B cell (primary cell): ENCODE data around the gene YWHAE. TPM values are rescaled to one million over a fixed set of nuclear protein-coding genes. Genes with fewer than 3 reads are reported as not detected.
A peak's percentile ranks its signal among the peaks of the same experiment; 100 is the strongest.

Experiments used
- ATAC-seq: fragments of 200-7000 bp; cut with Tn5 transposase; one replicate; pipeline ENCODE4 v1.10.0; 2021; ENCODE audit warnings: low read depth, mild to moderate bottlenecking, moderate number of reproducible peaks, moderate library complexity
- CTCF ChIA-PET: fragments of 350-600 bp; sonication (Branson Sonifier 250); formaldehyde crosslinking; loops from one replicate; lab custom pipeline; 2021; ENCODE audit warnings: antibody characterized with exemption, inconsistent platforms; lab: Charles Lee
- POLR2A ChIA-PET: fragments of 350-600 bp; sonication (Branson Sonifier 250); formaldehyde crosslinking; loops from one replicate; lab custom pipeline; 2021; ENCODE audit warnings: antibody characterized with exemption; lab: Charles Lee
- DNase-seq: peaks from one replicate; pipeline ENCODE4 v3.0.0; 2013
- H2AFZ ChIP-seq: 2 replicates; pipeline ENCODE4 v1.6.1; 2012; ENCODE audit warnings: mild to moderate bottlenecking, low read depth, low read length; ENCODE audit not compliant: insufficient read depth, poor library complexity, severe bottlenecking
- H3K27ac ChIP-seq, 2 donors: 1 replicate in 1 of 2; 2 replicates in 1 of 2; pipeline ENCODE4 v1.5.1; 2012 to 2013; ENCODE audit warnings: low read length in 2 of 2, mild to moderate bottlenecking in 2 of 2, moderate library complexity in 1 of 2
- H3K27me3 ChIP-seq, 4 experiments: fragments of 200-600 bp in 1 of 4; sonication (generic) in 1 of 4; replicated peaks in 1 of 4; 1 replicate in 2 of 4; 2 replicates in 2 of 4; pipeline versions ENCODE4 v1.6.1 to v1.7.0; 2013 to 2016; ENCODE audit warnings: low read length in 3 of 4, mild to moderate bottlenecking in 2 of 4, mixed read lengths in 1 of 4, moderate library complexity in 1 of 4; ENCODE audit not compliant: insufficient read depth in 4 of 4, control insufficient read depth in 3 of 4; ENCODE audit errors: control extremely low read depth in 1 of 4
- H3K36me3 ChIP-seq, 2 experiments: replicated peaks in 1 of 2; 1 replicate in 1 of 2; 2 replicates in 1 of 2; pipeline versions ENCODE4 v1.6.1 to v1.7.1; 2013; ENCODE audit warnings: low read length in 1 of 2; ENCODE audit not compliant: insufficient read depth in 2 of 2, control insufficient read depth in 1 of 2; ENCODE audit errors: control extremely low read depth in 1 of 2, extremely low read depth in 1 of 2
- H3K4me1 ChIP-seq, 2 donors: fragments of 200-600 bp in 1 of 2; sonication (generic) in 1 of 2; 1 replicate in 1 of 2; 2 replicates in 1 of 2; pipeline versions ENCODE4 v1.5.1 to v1.6.1; 2013 to 2017; ENCODE audit warnings: low read length in 2 of 2; ENCODE audit not compliant: control insufficient read depth in 2 of 2, insufficient read depth in 2 of 2
- H3K4me2 ChIP-seq: replicated peaks from 2 replicates; pipeline ENCODE3; 2012; ENCODE audit warnings: mild to moderate bottlenecking, low read depth, low read length; ENCODE audit not compliant: poor library complexity, severe bottlenecking
- H3K4me3 ChIP-seq, 5 experiments: fragments of 200-600 bp in 1 of 5; sonication (generic) in 1 of 5; 1 replicate in 3 of 5; 2 replicates in 2 of 5; pipeline versions ENCODE4 v1.5.1 to v1.7.0; 2011 to 2016; ENCODE audit warnings: low read length in 4 of 5, mild to moderate bottlenecking in 4 of 5, low read depth in 2 of 5, control low read depth in 1 of 5, moderate library complexity in 1 of 5; ENCODE audit not compliant: insufficient read depth in 1 of 5; ENCODE audit errors: control extremely low read depth in 1 of 5, extremely low read depth in 1 of 5
- H3K79me2 ChIP-seq: fragments of 200-600 bp; sonication (generic); one replicate; pipeline ENCODE4 v1.6.0; 2016; ENCODE audit warnings: low read length; ENCODE audit not compliant: control insufficient read depth, insufficient read depth
- H3K9ac ChIP-seq: fragments of 200-600 bp; sonication (generic); 2 replicates; pipeline ENCODE4 v1.6.1; 2017; ENCODE audit warnings: mild to moderate bottlenecking, low read length, moderate library complexity
- H3K9me3 ChIP-seq, 3 donors: one replicate each; pipeline versions ENCODE4 v1.6.1 to v1.7.1; 2013; ENCODE audit warnings: low read length in 2 of 3; ENCODE audit not compliant: control insufficient read depth in 2 of 3, insufficient read depth in 1 of 3; ENCODE audit errors: control extremely low read depth in 1 of 3
- H4K20me1 ChIP-seq: 2 replicates; pipeline ENCODE4 v1.6.0; 2012; ENCODE audit warnings: mild to moderate bottlenecking, low read length; ENCODE audit not compliant: insufficient read depth, control insufficient read depth, poor library complexity, severe bottlenecking
- H3K27ac Mint-ChIP-seq: one replicate; pipeline ENCODE4 v1.8.0; 2021; ENCODE audit warnings: mixed read lengths
- H3K27me3 Mint-ChIP-seq: one replicate; pipeline ENCODE4 v1.8.0; 2021; ENCODE audit warnings: mixed read lengths
- H3K4me1 Mint-ChIP-seq: one replicate; pipeline ENCODE4 v1.8.0; 2021; ENCODE audit warnings: mixed read lengths
- H3K4me3 Mint-ChIP-seq: one replicate; pipeline ENCODE4 v1.8.0; 2021; ENCODE audit warnings: mixed read lengths
- H3K9me3 Mint-ChIP-seq: one replicate; pipeline ENCODE4 v1.8.0; 2022; ENCODE audit warnings: mixed read lengths; ENCODE audit not compliant: insufficient read depth
- EZH2 ChIP-seq: IDR thresholded peaks from 2 replicates; pipeline ENCODE4 v1.6.1; 2012; ENCODE audit warnings: borderline replicate concordance, low read depth, mild to moderate bottlenecking, moderate library complexity, low read length; ENCODE audit not compliant: insufficient read depth, poor library complexity, severe bottlenecking
- WGBS: methylation state at CpG from one replicate; pipeline ENCODE4 v1.1.5; 2013; ENCODE audit warnings: missing lambda C conversion rate; ENCODE audit not compliant: insufficient coverage; 5-methylcytosine and 5-hydroxymethylcytosine counted together
- intact Hi-C: fragments of 100-400 bp; cut with micrococcal nuclease; formaldehyde crosslinking; loops from one replicate; pipeline ENCODE4 v1.10.0; 2022
- polyA plus RNA-seq: library from polyadenylated mRNA; depleted of rRNA; stranded (reverse); fragments of >200 nt; gene quantifications from 2 replicates; pipeline ENCODE4 v1.2.3, GENCODE V29; 2012
- total RNA-seq, 2 donors: library from RNA; stranded (reverse); fragments of 120-200 nt in 1 of 2; gene quantifications; 1 replicate in 1 of 2; 2 replicates in 1 of 2; pipeline versions ENCODE4 v1.2.3 to v1.2.4, GENCODE V29; 2013 to 2022
- TF ChIP-seq, protein P1 (sequence below): fragments of 200-600 bp; IDR thresholded peaks from one replicate; pipeline ENCODE4 v1.8.0; 2022; ENCODE audit warnings: antibody characterized with exemption, mild to moderate bottlenecking

YWHAE gene
- total and polyA plus RNA-seq, 2 donors (not counting 1 experiment from before 2014, with no cell fraction given): 54.3 to 149 TPM

DNA sequence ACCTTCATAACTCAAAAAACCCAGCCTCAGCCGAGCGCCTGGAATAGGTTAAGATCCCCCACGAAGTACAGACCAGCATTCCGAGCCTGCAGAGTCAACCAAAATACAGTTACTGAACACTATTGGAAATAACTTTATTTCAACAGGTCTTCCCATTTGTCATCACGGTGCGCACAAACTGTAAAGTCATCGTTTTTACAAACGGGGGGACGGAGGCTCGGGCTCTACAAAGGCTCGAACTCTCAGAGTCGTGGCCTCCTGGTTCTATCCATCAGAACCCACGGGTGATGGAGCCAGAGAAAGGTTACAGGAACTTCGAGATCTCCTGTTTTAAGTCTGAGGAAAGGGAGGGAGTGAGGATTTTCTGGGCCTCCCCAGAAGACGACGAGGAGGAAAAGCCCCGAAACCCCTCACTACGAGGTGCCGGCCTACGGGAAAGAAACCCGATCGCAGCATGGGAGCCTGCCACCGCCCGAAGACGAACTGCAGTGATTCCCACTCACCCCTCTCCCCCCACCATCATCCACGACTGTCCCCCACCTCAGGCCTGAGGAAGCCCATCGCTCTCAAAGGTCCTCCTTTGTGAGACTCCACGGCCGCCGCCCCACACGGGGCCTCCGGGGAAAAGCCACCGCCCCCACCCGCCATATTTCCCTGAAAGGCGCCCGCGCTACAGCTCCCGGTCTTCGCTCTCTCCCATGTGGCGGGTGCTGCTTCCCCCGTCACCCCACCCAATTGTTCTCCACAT is 917 bp downstream of the YWHAE start:
- ChIA-PET CTCF (interaction anchor here (2.2 to 2.6 kb wide), 2 partner anchors 34 to 117 kb away, joined by 14 to 18 read pairs; partner anchors contain the start of gene INPP5K), POLR2A (interaction anchor here (0.6 to 2.1 kb wide), 11 partner anchors 8 to 318 kb away, joined by 3 to 18 read pairs (median 6); partner anchors contain the start of gene INPP5K)
- Mint-ChIP-seq H3K4me1 (peaks cover 37% of the 10 kb centered on the region), H3K9me3 (no peaks in the 10 kb centered on the region), H3K27me3 (no peaks in the 10 kb centered on the region), H3K4me3 (peak overlapping the region; percentile 100), H3K27ac (peak overlapping the region; percentile 99)
- ATAC-seq (peak; percentile 46), DNase-seq (no peak)
- peak overlapping the region; percentile 88 for H3K4me2 ChIP-seq
- H3K9ac ChIP-seq: peak overlapping the region; percentile 81
- H3K4me1 ChIP-seq: peaks cover 26 to 40% of the 10 kb centered on the region in 2 donors
- TF ChIP-seq, protein P1, sequence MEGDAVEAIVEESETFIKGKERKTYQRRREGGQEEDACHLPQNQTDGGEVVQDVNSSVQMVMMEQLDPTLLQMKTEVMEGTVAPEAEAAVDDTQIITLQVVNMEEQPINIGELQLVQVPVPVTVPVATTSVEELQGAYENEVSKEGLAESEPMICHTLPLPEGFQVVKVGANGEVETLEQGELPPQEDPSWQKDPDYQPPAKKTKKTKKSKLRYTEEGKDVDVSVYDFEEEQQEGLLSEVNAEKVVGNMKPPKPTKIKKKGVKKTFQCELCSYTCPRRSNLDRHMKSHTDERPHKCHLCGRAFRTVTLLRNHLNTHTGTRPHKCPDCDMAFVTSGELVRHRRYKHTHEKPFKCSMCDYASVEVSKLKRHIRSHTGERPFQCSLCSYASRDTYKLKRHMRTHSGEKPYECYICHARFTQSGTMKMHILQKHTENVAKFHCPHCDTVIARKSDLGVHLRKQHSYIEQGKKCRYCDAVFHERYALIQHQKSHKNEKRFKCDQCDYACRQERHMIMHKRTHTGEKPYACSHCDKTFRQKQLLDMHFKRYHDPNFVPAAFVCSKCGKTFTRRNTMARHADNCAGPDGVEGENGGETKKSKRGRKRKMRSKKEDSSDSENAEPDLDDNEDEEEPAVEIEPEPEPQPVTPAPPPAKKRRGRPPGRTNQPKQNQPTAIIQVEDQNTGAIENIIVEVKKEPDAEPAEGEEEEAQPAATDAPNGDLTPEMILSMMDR: no peak
- TF ChIP-seq EZH2: no peak
- WGBS: under 1% methylated on average over 33 of the region's 41 CpGs
- H3K9me3 ChIP-seq: peaks cover 0 to 4% (median 0%) of the 10 kb centered on the region in 3 donors
- no peaks in the 10 kb centered on the region for H3K27me3 ChIP-seq
- peaks cover 3% of the 10 kb centered on the region in 2 experiments for H3K36me3 ChIP-seq
- intact Hi-C loops: loop anchor here (1.0 to 2.0 kb wide), 2 partner anchors 34 to 86 kb away; no protein-coding TSS in a partner anchor
- peaks cover 45% of the 10 kb centered on the region for H4K20me1 ChIP-seq
- H3K27ac ChIP-seq: peak overlapping the region; percentile 84 to 94
- peaks cover 65% of the 10 kb centered on the region for H3K79me2 ChIP-seq
- H3K4me3 ChIP-seq: peak overlapping the region; percentile 75 to 94 (median 85)
- H2AFZ ChIP-seq: peak overlapping the region; percentile 75

DNA sequence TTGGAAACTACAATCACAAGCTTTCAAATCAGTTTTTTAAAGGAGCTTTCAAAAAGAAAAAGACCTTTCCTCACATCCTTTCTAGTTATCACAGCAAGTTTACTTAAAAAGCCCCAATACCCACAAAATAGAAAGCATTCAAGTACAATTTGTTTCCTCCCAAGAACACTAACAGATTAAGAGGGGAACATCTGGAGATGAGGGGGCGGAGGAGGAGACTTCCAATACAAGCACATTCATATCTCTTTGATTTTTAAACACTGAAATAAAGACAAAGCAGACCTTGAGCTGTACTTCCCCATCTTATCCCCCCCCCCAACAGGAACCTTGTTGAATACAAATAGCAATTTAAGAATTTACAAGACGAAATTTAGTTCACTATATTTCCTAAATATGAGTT is 2.0 kb downstream of the YWHAE start:
- H3K27me3 ChIP-seq: no peaks in the 10 kb centered on the region
- Mint-ChIP-seq H3K9me3 (no peaks in the 10 kb centered on the region), H3K4me3 (peak overlapping the region; percentile 100), H3K27ac (peak overlapping the region; percentile 43), H3K4me1 (peaks cover 47% of the 10 kb centered on the region), H3K27me3 (no peaks in the 10 kb centered on the region)
- POLR2A ChIA-PET: interaction anchor here (1.6 kb wide), 1 partner anchor 118 kb away, joined by 5 read pairs; the partner anchor contains the start of gene INPP5K
- no peak for TF ChIP-seq EZH2
- TF ChIP-seq, protein P1: no peak
- peak overlapping the region; percentile 81 for H3K9ac ChIP-seq
- peaks cover 76% of the 10 kb centered on the region for H3K79me2 ChIP-seq
- CTCF ChIA-PET: interaction anchor here (1.2 to 1.9 kb wide), 4 partner anchors 9 to 118 kb away, joined by 4 to 17 read pairs (median 8); partner anchors contain the start of gene INPP5K
- H3K4me3 ChIP-seq: peak overlapping the region; percentile 75 to 94 (median 85)
- peaks cover 54% of the 10 kb centered on the region for H4K20me1 ChIP-seq
- peaks cover 36 to 51% of the 10 kb centered on the region in 2 donors for H3K4me1 ChIP-seq
- peaks cover 3 to 5% of the 10 kb centered on the region in 2 experiments for H3K36me3 ChIP-seq
- H3K9me3 ChIP-seq: peaks cover 0 to 4% (median 0%) of the 10 kb centered on the region in 3 donors
- peak; percentile 48 for DNase-seq
- intact Hi-C loops: loop anchor here (2.0 kb wide), 1 partner anchor 33 kb away; no protein-coding TSS in a partner anchor
- peak overlapping the region in 1 of 2 donors; percentile 94 for H3K27ac ChIP-seq
- peak overlapping the region; percentile 88 for H3K4me2 ChIP-seq
- H2AFZ ChIP-seq: no peak overlapping the region
- no CpG with 5 or more reads among the region's 2 CpGs for WGBS
- no peak for ATAC-seq
